Measurements from ENCODE around the gene ISYNA1.

DNA sequence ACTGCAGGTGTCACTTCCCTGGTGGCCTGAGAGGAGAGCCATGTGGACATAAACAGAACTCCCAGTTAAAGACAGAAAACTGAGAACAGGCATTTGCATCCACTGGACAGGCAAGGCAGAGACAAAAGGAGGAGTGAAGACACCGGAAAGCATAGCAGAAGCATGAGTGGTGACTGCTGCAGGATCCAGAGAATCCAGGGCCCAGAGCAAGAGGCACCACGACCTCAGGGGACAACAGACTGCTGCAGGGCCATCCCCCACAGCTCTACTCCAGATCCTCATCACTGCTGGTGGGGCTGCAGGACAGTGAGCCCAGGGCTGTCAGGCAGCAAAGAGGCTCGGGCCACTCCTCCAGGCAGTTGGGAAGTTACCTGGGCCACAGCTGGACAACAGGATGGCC, 14.5 kb upstream of the ISYNA1 start:
- TF ChIP-seq CTCF (IDR thresholded peaks at IDR 0.05 in 8 of 11, conservative IDR thresholded peaks at IDR 0.05 in 3 of 11) = no peak
- no peak for TF ChIP-seq POLR2A (IDR thresholded peaks at IDR 0.05)
- TF ChIP-seq POLR2AphosphoS5 (IDR thresholded peaks at IDR 0.05) = no peak
